LNCaP clone FGC (cell line): ENCODE data around the gene DPM1.

Source experiments
- DNase-seq: peaks from one replicate; pipeline ENCODE4 v3.0.0-alpha.2; 2011; ENCODE audit warnings: low read depth
- H3K4me3 ChIP-seq: 2 replicates; pipeline ENCODE4 v1.5.1; 2011; ENCODE audit warnings: mild to moderate bottlenecking, low read depth, low read length, control low read depth
- CTCF ChIP-seq: IDR thresholded peaks from 2 replicates; pipeline ENCODE4 v1.5.1; 2012; ENCODE audit warnings: mild to moderate bottlenecking; ENCODE audit not compliant: control insufficient read depth, insufficient read depth; ENCODE audit errors: extremely low read depth

DPM1 gene

GRCh38 chr20:50957798-50958614, at the start of gene DPM1:
Gene DPM1 (minus strand): TSS chr20:50958532. CDS start chr20:50958523, 9 bp downstream.
- H3K4me3 ChIP-seq: peak within 1 kb of the TSS; percentile 74
- DNase-seq: no peak
- TF ChIP-seq CTCF: no peak

GRCh38 chr20:51005214-51005613, 46.9 kb upstream of the DPM1 start:
- no peak overlapping the region for H3K4me3 ChIP-seq
- DNase-seq: no peak
- TF ChIP-seq CTCF: no peak

DNA sequence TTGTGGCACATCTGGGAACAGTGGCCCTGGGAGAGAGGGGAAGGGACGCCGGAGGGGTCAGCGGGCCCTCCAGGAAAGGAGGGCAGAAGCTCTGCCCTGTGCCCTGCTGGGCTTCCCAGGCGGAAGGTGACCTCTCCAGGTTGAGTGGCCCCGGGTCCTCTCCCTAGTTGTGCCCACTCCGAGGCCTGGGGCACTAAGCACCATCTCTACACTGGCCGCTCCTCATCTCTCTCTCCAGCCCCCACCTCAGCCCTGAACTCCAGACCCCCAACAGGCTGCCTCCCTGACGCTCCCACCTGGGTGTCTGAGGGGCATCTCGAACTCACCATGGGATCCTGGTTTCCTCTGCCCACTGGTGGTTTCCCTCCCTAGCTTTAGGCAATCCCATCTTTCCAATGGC, 46.4 kb upstream of the DPM1 start:
- H3K4me3 ChIP-seq: no peak overlapping the region
- DNase-seq: no peak
- TF ChIP-seq CTCF: no peak

- H3K4me3 ChIP-seq: no peak overlapping the region
- no peak for DNase-seq
- no peak for TF ChIP-seq CTCF
Measured at GRCh38 chr20:51004305-51004727, 46.0 kb upstream of the DPM1 start.

DNA sequence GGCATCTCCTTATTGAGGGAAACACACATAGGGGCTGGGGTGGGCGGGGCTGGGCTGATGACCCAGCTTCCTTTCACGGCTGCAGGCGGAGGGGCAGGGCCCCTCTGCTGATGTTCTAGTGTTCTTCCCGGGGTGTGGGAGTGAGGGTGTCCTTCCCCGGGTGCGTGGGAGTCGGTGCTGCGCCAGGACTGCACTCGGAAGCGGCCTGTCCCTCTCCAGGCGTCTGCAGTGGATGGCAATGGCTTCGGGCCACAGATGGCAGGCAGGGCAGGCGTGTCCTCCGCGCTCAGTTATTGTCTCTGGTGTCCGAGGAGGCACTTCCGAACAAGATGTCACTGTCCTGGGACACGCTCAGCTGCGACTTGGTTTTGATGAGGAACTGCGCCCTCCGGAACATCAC, 45.4 kb upstream of the DPM1 start:
- DNase-seq: no peak
- TF ChIP-seq CTCF: no peak
- no peak overlapping the region for H3K4me3 ChIP-seq

DNA sequence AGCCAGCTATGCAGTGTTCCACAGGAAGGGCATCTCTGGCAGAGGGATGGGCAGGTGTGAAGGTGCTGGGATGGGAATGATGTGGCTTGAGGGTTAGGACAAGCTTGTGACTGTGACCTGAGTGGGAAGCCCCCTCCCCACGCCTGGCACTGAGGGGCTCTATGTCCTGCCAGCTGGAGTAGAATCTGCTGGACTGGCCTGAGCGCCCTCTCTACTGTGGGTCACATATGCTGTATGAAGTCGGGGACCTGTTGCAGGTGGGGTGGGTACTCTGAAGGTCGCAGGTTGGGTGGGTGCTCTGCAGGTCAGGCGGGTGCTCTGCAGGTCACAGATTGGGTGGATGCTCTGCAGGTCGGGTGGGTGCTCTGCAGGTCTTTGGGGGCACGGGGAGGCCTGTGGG, 44.3 kb upstream of the DPM1 start:
- TF ChIP-seq CTCF: no peak
- H3K4me3 ChIP-seq: no peak overlapping the region
- DNase-seq: no peak

DNA sequence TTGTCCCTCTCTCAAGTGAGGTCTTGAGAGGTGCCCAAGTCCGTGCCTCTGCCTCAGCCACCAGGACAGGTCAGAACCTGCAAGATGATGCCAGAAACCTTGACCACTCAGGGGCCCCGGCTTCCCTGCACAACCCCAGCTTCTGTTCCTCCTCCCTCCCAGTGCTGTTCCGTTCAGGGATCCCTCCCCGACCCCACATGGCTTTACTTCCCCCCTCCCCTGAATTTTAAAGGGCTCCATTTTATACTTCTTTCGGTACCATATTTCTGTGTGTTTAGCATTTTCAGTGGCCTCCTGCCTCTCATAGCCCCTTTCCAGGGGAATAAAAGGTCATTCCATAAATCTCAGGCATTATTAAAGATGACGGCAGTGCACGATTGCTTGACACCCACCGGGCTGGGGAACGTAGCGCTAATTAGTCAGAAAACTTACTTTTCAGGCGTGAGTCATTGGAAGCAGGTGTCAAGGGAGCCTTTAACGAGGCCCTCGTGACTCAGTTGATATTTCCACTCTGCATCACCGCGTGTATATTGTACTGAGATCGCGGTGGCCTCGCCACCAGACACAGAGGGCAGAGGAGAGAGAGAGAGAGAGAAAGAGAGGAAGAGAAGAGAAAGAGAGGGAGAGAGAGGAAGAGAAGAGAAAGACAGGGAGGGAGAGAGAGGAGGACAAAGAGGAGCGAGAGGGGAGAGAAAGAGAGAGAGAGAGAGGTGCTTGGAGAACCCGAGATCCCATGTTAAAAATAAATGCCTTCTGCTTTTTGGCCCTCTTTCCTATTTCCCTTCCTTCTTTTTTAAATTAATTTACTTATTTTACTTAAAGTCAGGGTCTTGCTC, 43.3 kb upstream of the DPM1 start:
- no peak for TF ChIP-seq CTCF
- H3K4me3 ChIP-seq: no peak overlapping the region
- DNase-seq: no peak
